GM23248 (cell line): Measurements from ENCODE around the gene AKAP6.

Experiments used
- EZH2 ChIP-seq: fragments of 200-600 bp; sonication (generic); IDR thresholded peaks from 2 replicates; pipeline ENCODE4 v1.6.1; 2018; ENCODE audit warnings: antibody characterized with exemption, mild to moderate bottlenecking; ENCODE audit not compliant: insufficient read depth, poor library complexity, severe bottlenecking
- EZH2phosphoT487 ChIP-seq: fragments of 200-600 bp; sonication (generic); IDR thresholded peaks from 2 replicates; pipeline ENCODE4 v1.6.1; 2018; ENCODE audit warnings: antibody characterized with exemption, moderate library complexity, mild to moderate bottlenecking, low read depth; ENCODE audit not compliant: insufficient read depth

GRCh38 chr14:32472076-32472475, 143.0 kb downstream of the AKAP6 start:
- TF ChIP-seq EZH2phosphoT487 (no peak), EZH2 (no peak)
